GM12864 (cell line): ENCODE measurements around the gene ARID1B.

Experiments
- DNase-seq: peaks from one replicate; pipeline ENCODE4 v3.0.0-alpha.2; 2011; ENCODE audit warnings: low read depth
- H3K4me3 ChIP-seq: 2 replicates; pipeline ENCODE4 v1.5.1; 2011; ENCODE audit warnings: mild to moderate bottlenecking, low read depth, low read length, control low read depth
- CTCF ChIP-seq: IDR thresholded peaks from 2 replicates; pipeline ENCODE4 v1.5.1; 2011; ENCODE audit warnings: low read depth, mild to moderate bottlenecking, moderate library complexity, low read length, control low read depth, inconsistent platforms; ENCODE audit errors: missing control alignments

Gene ARID1B

DNA sequence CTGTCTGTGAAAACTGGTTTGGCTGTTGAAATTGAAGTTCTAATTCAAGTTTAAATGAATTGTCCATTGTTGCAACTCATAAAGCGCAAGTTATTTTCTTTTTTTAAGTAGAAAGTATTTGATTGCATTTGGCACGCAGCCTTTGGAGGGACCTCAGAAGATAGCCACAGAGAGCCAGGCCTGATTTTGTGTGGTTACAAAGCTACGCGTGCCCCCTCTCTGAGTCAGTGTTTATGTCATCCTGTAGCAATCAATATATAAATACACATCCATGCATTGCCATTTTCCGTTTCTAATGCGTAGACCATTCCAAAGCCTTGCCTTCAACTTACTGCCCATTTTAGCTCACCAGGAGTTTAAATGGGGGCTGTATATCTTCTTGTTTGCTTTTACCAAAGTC is 372.9 kb downstream of the ARID1B start:
- TF ChIP-seq CTCF: no peak
- no peak overlapping the region for H3K4me3 ChIP-seq
- no peak for DNase-seq

DNA sequence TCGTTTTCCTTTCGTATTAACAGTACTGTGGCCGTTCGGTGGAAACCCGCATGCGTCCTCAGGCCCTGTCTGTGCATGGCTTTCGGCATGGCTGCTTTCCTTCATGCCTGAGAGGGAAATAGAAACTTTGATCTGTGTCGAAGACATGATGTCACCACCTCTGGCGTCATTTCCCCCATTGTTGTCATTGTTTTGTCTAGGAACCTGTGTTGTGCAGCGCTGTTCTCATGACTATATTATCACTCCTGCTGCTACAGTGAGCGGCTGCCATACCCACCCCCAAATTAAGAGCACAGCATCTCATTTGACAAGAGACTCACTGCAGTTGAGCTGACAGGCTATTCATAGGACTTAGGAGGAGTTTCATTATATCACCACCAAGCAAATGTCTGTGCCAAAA is 373.9 kb downstream of the ARID1B start:
- H3K4me3 ChIP-seq: no peak overlapping the region
- DNase-seq: no peak
- no peak for TF ChIP-seq CTCF

GRCh38 chr6:157151989-157152388 is 374.8 kb downstream of the ARID1B start:
- TF ChIP-seq CTCF: no peak
- H3K4me3 ChIP-seq: no peak overlapping the region
- no peak for DNase-seq

DNA sequence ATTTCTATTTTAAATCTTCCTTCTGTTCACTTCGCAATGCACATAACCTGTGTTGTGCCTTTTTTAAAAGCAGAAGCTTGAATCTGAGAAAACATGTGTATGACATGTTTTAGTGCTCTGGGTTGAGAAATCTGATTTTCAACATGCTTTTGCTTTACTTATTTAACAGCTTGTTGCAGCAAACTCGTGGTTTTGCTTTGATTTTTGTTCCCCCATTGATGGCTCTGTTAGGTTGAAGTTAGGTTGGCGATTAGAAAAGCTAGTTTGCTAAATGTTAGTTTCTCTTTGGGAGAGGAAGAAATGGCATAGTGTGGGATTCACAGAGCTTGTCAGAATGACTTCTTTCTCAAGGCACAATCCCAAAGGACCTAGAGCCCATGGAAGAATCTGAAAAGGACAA is 375.4 kb downstream of the ARID1B start:
- H3K4me3 ChIP-seq: no peak overlapping the region
- TF ChIP-seq CTCF: no peak
- no peak for DNase-seq

GRCh38 chr6:157155804-157156203 is 378.6 kb downstream of the ARID1B start:
- no peak overlapping the region for H3K4me3 ChIP-seq
- no peak for TF ChIP-seq CTCF
- DNase-seq: no peak

- no peak for TF ChIP-seq CTCF
- DNase-seq: no peak
- no peak overlapping the region for H3K4me3 ChIP-seq
Observed at GRCh38 chr6:157157258-157157657, 380.1 kb downstream of the ARID1B start.

- DNase-seq: no peak
Observed at GRCh38 chr6:157158456-157158855, 381.3 kb downstream of the ARID1B start.

More at GRCh38 chr6:157158456-157158855, 381.3 kb downstream of the ARID1B start:
- H3K4me3 ChIP-seq: no peak overlapping the region
- TF ChIP-seq CTCF: no peak
